ENCODE data around the gene PITPNB. TPM values are rescaled to one million over a fixed set of nuclear protein-coding genes. Genes with fewer than 3 reads are reported as not detected.

Gene PITPNB
- total RNA-seq, 1 experiment from 2014 or later, result 23.8 TPM

DNA sequence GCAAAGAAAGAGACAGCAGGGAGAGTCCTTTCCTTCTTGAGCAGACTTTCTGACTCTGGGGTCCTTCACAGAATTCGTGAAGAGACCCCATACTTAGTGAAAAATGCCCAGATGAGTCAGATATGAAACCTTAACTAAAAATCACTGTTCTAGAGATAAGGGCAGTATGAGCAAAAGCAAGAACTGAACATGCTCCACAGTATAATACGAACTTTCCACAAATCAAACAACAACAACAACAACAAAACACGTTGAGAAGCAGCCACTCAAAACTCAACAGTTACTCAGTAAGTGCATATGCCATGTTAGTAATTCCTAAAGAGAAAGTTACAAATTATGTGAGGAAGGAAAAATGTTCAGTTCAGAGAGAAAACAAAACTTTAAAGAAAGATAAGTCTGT is 44.3 kb downstream of the PITPNB start:
- no peaks in the 10 kb centered on the region for H4K20me1 ChIP-seq (ENCODE audit: insufficient read depth, low read depth, low read length)
- H3K4me2 ChIP-seq (ENCODE audit: low read depth, low read length, poor library complexity, severe bottlenecking), result no peak overlapping the region
- peaks cover 22% of the 10 kb centered on the region for H3K4me1 ChIP-seq (ENCODE audit: low read length)
- peaks cover 38% of the 10 kb centered on the region; the same call in 1 of the 2 replicates for H3K36me3 ChIP-seq (ENCODE audit: insufficient read depth, low read length)
- no peaks in the 10 kb centered on the region for H3K27me3 ChIP-seq (ENCODE audit: low read length)
- no peaks in the 10 kb centered on the region for H3K9me2 ChIP-seq (replicated peaks; ENCODE audit: insufficient read depth, low read length)
- H3K79me2 ChIP-seq (ENCODE audit: low read length), result peaks cover 82% of the 10 kb centered on the region
- H3K27ac ChIP-seq (ENCODE audit: low read length), result no peak overlapping the region
- no peak overlapping the region for H3K4me3 ChIP-seq (ENCODE audit: low read length)
- no peak for DNase-seq
- H3K9me3 ChIP-seq (ENCODE audit: low read length), result no peaks in the 10 kb centered on the region
- no peak overlapping the region for H3K9ac ChIP-seq (ENCODE audit: low read length)
- H2AFZ ChIP-seq (ENCODE audit: low read length), result no peak overlapping the region

DNA sequence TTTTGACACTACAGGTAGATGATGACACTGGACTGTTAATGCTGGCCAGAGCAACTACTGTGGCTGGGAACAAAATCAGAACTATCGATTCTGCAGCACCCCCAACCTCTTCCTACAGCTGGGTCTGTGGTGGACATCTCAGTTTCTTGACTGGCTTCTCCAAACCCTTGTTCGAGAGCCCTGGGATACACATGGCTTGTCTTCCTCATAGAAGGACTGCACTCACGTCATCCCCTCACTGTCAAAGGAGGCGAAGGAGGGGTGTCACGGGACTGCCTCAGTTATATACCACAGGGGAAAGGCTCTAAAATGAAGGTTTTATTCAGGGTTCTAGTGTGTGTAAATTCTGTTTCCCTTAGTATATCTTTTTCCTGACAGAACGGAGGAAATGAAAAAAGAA is 44.9 kb downstream of the PITPNB start:
- Histone ChIP-seq H3K79me2 (ENCODE audit: low read length) (peaks cover 84% of the 10 kb centered on the region), H2AFZ (ENCODE audit: low read length) (no peak overlapping the region), H3K4me1 (ENCODE audit: low read length) (peaks cover 18% of the 10 kb centered on the region), H3K4me2 (ENCODE audit: low read depth, low read length, poor library complexity, severe bottlenecking) (no peak overlapping the region), H3K9ac (ENCODE audit: low read length) (no peak overlapping the region), H3K9me3 (ENCODE audit: low read length) (no peaks in the 10 kb centered on the region), H3K27me3 (ENCODE audit: low read length) (no peaks in the 10 kb centered on the region), H4K20me1 (ENCODE audit: insufficient read depth, low read depth, low read length) (no peaks in the 10 kb centered on the region), H3K36me3 (ENCODE audit: insufficient read depth, low read length) (peaks cover 38% of the 10 kb centered on the region; the same call in 1 of the 2 replicates), H3K9me2 (replicated peaks; ENCODE audit: insufficient read depth, low read length) (no peaks in the 10 kb centered on the region), H3K4me3 (ENCODE audit: low read length) (no peak overlapping the region), H3K27ac (ENCODE audit: low read length) (no peak overlapping the region)
- no peak for DNase-seq

DNA sequence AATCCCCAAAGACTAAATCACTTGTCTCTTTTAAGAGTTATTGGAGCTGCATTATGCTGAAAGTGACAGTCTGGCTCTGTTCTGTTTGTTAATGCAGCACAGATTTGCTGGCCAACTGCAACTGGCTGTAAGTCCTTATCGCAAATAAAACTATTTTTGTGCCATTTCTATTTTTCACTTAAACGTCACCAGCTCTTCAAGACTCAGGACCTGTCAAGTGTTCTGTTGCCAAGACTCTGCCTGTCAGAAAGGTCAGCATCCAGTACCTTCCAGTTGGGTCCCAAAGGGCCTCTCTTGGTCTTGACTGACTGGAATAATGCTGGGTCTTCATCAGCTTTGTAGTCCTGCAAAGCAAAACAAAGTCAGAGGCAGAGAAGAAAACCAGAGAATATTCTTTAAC is 45.6 kb downstream of the PITPNB start:
- Histone ChIP-seq H4K20me1 (ENCODE audit: insufficient read depth, low read depth, low read length) (no peaks in the 10 kb centered on the region), H2AFZ (ENCODE audit: low read length) (no peak overlapping the region)

DNA sequence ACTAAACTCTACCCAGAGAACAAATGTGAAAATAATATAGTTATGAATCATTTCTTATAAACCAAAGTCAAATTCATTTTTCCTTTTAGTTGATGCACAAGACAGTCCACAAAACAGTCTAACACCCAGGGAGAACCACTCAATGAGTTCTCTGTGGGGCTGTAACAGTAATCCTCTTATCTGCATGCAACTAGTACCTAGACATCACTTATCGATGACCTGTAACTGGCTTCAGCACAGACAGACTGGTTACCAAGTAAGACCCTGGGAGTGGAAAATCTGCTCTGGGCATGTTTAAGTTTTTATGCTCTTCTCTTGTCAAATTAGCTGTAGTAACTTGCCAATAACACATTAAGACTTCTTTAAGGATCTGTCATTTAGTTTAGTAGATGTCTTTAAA is 46.6 kb downstream of the PITPNB start:
- no peak overlapping the region for H3K4me3 ChIP-seq (ENCODE audit: low read length)
- H2AFZ ChIP-seq (ENCODE audit: low read length), result no peak overlapping the region
- no peak overlapping the region for H3K9ac ChIP-seq (ENCODE audit: low read length)
- no peaks in the 10 kb centered on the region for H4K20me1 ChIP-seq (ENCODE audit: insufficient read depth, low read depth, low read length)
- peaks cover 38% of the 10 kb centered on the region; the same call in 1 of the 2 replicates for H3K36me3 ChIP-seq (ENCODE audit: insufficient read depth, low read length)
- H3K9me2 ChIP-seq (replicated peaks; ENCODE audit: insufficient read depth, low read length), result no peaks in the 10 kb centered on the region
- peaks cover 1% of the 10 kb centered on the region for H3K4me1 ChIP-seq (ENCODE audit: low read length)
- no peaks in the 10 kb centered on the region for H3K27me3 ChIP-seq (ENCODE audit: low read length)
- peaks cover 80% of the 10 kb centered on the region for H3K79me2 ChIP-seq (ENCODE audit: low read length)
- H3K4me2 ChIP-seq (ENCODE audit: low read depth, low read length, poor library complexity, severe bottlenecking), result no peak overlapping the region
- H3K27ac ChIP-seq (ENCODE audit: low read length), result no peak overlapping the region
- H3K9me3 ChIP-seq (ENCODE audit: low read length), result no peaks in the 10 kb centered on the region
- DNase-seq, result no peak

More for the DNA sequence above, 45.6 kb downstream of the PITPNB start:
- Histone ChIP-seq H3K4me2 (ENCODE audit: low read depth, low read length, poor library complexity, severe bottlenecking) (no peak overlapping the region), H3K9ac (ENCODE audit: low read length) (no peak overlapping the region), H3K79me2 (ENCODE audit: low read length) (peaks cover 82% of the 10 kb centered on the region), H3K36me3 (ENCODE audit: insufficient read depth, low read length) (peaks cover 38% of the 10 kb centered on the region; the same call in 1 of the 2 replicates), H3K9me3 (ENCODE audit: low read length) (no peaks in the 10 kb centered on the region), H3K27me3 (ENCODE audit: low read length) (no peaks in the 10 kb centered on the region), H3K4me3 (ENCODE audit: low read length) (no peak overlapping the region), H3K9me2 (replicated peaks; ENCODE audit: insufficient read depth, low read length) (no peaks in the 10 kb centered on the region), H3K27ac (ENCODE audit: low read length) (no peak overlapping the region), H3K4me1 (ENCODE audit: low read length) (peaks cover 11% of the 10 kb centered on the region)
- no peak for DNase-seq

DNA sequence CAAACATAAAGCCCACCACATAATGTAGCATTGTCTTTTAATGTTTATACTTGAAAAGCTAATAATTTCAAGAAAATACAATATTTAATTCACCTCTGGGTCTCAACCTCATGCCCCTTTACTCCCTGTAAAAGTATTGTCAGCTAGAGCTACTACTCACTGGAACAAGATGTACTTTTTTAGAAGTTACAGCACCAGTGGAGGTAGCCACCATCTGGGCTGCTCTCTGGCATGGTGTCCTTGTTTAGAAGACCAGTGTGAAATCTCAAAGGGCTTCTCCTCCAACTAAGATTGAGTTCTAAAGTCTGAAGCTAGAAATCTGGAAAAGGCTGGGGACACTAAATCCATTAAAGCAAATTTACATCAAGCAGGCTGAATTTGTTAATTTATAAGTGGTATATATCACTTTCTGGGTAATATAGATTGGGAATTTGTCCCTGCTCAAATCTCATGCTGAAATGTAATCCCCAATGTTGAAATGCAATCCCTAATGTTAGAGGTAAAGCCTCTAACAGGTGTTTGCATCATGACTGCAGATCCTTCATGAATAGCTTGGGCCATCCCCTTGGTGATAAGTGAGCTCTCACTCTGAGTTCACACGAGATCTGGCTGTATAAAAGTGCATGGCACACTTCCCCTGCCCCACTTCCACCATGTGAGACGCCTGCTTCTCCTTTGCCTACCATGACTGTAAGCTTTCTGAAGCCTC is 47.6 kb downstream of the PITPNB start:
- Histone ChIP-seq H3K9me3 (ENCODE audit: low read length) (no peaks in the 10 kb centered on the region), H2AFZ (ENCODE audit: low read length) (no peak overlapping the region), H3K27me3 (ENCODE audit: low read length) (no peaks in the 10 kb centered on the region), H4K20me1 (ENCODE audit: insufficient read depth, low read depth, low read length) (no peaks in the 10 kb centered on the region), H3K27ac (ENCODE audit: low read length) (no peak overlapping the region), H3K4me3 (ENCODE audit: low read length) (no peak overlapping the region), H3K36me3 (ENCODE audit: insufficient read depth, low read length) (peaks cover 33% of the 10 kb centered on the region; the same call in 1 of the 2 replicates), H3K9me2 (replicated peaks; ENCODE audit: insufficient read depth, low read length) (no peaks in the 10 kb centered on the region), H3K79me2 (ENCODE audit: low read length) (peaks cover 80% of the 10 kb centered on the region), H3K4me2 (ENCODE audit: low read depth, low read length, poor library complexity, severe bottlenecking) (no peak overlapping the region), H3K4me1 (ENCODE audit: low read length) (no peaks in the 10 kb centered on the region), H3K9ac (ENCODE audit: low read length) (no peak overlapping the region)
- no peak for DNase-seq

DNA sequence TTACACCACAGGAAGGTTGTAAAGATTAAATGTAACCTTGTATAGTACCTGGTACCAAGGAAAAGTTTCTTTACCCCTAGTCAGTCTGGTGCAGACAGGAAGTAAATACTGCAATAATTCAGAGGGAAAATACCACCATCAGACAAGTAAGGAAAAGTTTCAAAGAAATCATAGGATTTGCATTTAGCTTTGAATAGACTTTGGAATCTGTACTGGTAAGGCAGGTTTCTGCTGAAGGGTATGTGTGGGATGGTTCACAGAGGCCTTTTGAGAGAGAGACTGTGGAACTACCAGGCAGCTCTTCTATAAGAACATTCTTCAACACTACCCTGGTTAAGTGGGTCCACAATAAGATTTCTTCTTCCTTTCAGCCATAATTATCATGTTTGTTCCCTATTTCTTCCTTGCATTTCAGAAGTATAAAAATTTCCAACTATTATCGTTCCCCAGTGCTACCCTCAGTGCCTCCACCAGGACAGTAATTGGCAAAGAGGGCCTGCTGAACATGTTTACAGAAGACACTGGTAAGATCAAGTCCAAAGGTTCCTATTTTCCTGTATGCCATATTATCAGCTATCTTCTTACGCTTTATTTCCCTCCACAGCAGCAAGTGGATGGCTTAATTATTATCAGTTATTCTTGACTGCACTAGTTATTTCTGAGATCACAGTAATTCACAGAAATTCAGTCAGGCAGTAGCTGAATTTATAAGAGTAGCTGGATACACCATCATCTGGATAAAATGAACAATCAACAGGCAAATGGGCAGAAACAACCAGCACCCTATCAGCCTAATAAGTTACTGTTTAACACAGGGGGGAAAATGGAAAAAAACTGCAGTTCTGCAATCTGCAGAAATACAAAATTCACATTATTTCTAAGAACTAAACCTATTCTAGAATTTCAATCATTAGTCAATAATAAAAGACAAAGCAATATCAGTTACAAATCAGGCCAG is 48.5 kb downstream of the PITPNB start:
- no peak for DNase-seq
- Histone ChIP-seq H3K9ac (ENCODE audit: low read length) (no peak overlapping the region), H3K79me2 (ENCODE audit: low read length) (peaks cover 76% of the 10 kb centered on the region), H3K9me2 (replicated peaks; ENCODE audit: insufficient read depth, low read length) (no peaks in the 10 kb centered on the region), H3K27me3 (ENCODE audit: low read length) (no peaks in the 10 kb centered on the region), H3K36me3 (ENCODE audit: insufficient read depth, low read length) (peaks cover 31% of the 10 kb centered on the region; the same call in 1 of the 2 replicates), H4K20me1 (ENCODE audit: insufficient read depth, low read depth, low read length) (no peaks in the 10 kb centered on the region), H3K4me1 (ENCODE audit: low read length) (no peaks in the 10 kb centered on the region), H3K9me3 (ENCODE audit: low read length) (no peaks in the 10 kb centered on the region), H3K27ac (ENCODE audit: low read length) (no peak overlapping the region), H3K4me3 (ENCODE audit: low read length) (no peak overlapping the region), H2AFZ (ENCODE audit: low read length) (no peak overlapping the region), H3K4me2 (ENCODE audit: low read depth, low read length, poor library complexity, severe bottlenecking) (no peak overlapping the region)

DNA sequence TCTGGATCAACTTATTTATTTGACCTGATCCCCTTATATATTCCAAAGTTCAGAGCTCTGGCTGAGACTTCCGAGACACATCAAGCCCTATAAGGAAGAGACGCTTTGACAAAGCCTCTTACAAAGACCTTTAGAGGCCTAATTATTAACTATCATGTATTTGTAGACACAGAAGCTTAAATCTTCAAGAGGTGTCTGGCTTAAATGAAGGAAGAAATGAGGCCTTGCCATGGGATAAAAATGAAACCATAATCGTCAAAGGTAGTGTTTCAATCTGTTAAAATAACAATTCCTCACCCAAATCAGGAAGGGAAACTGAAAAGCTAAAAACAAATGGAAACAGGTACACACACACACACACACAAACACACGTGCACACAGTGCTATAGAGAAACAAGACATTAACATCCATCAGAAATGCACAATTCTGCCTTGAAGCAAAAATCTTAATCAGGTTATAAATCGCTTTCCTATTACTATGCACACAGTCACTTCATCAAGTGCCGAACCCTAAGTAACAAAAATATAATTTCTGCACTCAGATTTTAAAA is 50.2 kb downstream of the PITPNB start:
- Histone ChIP-seq H3K4me1 (ENCODE audit: low read length) (no peaks in the 10 kb centered on the region), H3K4me2 (ENCODE audit: low read depth, low read length, poor library complexity, severe bottlenecking) (no peak overlapping the region), H3K27ac (ENCODE audit: low read length) (no peak overlapping the region), H3K9me2 (replicated peaks; ENCODE audit: insufficient read depth, low read length) (no peaks in the 10 kb centered on the region), H2AFZ (ENCODE audit: low read length) (no peak overlapping the region), H4K20me1 (ENCODE audit: insufficient read depth, low read depth, low read length) (no peaks in the 10 kb centered on the region), H3K36me3 (ENCODE audit: insufficient read depth, low read length) (peaks cover 21% of the 10 kb centered on the region; the same call in 1 of the 2 replicates), H3K79me2 (ENCODE audit: low read length) (peaks cover 71% of the 10 kb centered on the region), H3K9ac (ENCODE audit: low read length) (no peak overlapping the region), H3K9me3 (ENCODE audit: low read length) (no peaks in the 10 kb centered on the region), H3K27me3 (ENCODE audit: low read length) (no peaks in the 10 kb centered on the region), H3K4me3 (ENCODE audit: low read length) (no peak overlapping the region)
- DNase-seq, result no peak
